DMS 273 (cell line): ENCODE measurements around the gene DCLRE1B.
A peak's percentile ranks its signal among the peaks of the same experiment; 100 is the strongest.

Source experiments
- DNase-seq: peaks from one replicate; lab custom pipeline; 2025; ENCODE audit not compliant: unreplicated experiment; lab: John Stamatoyannopoulos, UW

Gene DCLRE1B

DNA sequence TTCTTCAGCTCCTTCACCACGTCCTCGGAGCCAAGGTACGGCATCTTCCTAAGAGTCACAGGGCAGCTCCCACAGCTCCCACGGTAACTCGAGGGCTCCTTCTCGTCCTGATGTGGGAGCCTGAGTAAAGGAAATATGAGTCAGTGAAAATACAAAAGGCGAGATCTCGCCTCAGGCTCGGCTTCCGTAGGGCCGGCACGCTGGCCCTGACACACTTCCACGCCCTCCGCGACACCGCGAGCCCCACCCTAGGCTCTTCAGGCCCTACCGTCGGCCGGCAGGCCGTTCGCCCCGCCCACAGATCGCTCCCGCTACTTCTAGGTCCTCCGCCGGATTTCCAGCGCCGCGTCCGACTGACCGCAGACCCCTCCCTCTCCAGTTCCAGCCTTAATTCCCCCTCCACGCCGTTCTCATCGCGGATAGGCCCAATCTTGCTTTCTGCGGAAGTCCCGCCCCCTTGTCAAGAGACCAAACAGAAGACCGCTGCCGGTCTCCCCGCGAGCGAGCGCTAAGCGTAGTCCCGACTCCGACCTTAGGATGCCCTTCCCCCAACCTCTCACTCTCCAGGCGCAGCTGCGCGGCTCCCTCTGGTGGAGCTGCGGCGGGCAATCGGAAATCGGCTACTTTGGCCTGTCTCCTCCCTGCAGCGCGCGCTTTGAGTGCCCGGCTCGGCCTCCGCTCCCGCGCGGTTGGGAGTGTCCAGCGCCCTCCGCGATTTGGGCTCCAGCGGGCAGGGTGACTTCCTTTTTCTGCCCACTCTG is at the start of gene DCLRE1B, which contains the start of gene AP4B1:
DCLRE1B (plus strand) TSS at position 653 of the 761 bp plus-strand sequence. CDS start 261 bp downstream, outside the sequence.
AP4B1 (minus strand) TSS at position 126 of the 761 bp plus-strand sequence; CDS start at position 44, 82 bp downstream.
- peak; percentile 100 for DNase-seq

DNA sequence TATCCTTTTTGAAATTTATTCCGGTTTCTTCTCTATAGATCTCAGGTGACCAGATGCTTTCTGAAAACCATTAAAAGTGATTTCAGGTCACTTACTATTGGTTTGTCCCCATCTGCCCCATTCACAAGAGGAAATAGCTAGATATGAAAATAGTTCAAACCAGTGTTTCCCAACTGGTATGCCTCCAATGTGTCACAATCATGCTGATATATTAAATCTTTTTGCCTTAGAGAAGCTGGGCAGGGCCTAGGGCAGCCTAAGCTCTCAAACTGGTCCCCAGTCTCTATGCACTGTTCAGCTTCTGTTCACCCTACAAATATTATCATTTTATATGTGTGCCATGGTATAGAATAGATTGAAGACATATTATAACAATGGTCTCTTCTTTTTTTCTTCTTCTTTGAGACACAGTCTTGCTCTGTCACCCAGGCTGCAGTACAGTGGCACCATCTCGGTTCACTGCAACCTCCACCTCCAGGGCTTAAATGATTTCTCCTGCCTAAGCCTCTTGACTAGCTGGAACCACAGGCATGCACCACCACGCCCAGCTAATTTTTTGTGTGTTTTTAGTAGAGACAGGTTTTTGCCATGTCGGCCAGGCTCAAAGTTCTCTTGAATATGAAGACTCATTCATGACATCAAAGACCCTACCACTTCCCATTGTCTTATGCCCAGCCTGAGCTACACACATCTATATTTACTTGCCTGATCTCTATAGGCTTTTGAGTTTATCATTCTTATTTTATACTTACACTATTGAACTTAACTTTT is 49.3 kb upstream of the DCLRE1B start:
- DNase-seq, result no peak

DNA sequence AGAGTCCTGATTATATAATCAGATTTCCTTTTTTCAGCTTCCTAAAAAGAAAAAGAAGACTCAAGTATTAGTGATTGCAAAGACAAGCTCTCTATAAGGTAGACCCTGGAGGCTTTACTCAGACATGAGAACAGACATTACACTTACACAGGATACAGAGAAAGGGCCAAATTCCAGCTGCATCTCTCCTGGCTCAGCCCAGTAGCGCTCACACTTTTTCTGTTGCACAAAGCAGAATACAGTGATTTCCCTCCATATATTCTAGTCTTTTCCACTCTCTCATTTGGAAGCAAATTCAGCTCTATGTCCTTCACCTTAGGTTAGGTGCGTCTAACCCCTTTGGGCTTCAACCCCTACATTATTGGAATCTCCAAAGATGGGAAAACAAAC is 48.7 kb upstream of the DCLRE1B start:
- no peak for DNase-seq

DNA sequence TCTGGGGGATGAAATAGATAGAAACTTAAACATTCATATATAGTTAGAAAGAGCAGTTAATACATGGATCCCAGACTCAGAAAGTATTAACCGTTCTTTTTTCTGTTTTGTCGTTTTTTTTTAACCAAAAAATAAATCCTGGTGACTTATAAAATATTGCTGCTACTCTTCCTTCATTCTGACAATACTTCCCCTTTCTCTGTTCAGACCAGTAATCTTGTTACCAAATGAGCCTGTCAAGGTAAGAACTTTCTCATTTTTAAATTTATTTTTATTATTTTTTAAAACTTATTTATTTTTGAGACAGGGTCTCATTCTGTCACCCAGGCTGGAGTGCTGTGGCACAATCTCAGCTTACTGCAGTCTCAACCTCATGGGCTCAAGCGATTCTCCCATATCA is 47.4 kb upstream of the DCLRE1B start:
- DNase-seq, result no peak

DNA sequence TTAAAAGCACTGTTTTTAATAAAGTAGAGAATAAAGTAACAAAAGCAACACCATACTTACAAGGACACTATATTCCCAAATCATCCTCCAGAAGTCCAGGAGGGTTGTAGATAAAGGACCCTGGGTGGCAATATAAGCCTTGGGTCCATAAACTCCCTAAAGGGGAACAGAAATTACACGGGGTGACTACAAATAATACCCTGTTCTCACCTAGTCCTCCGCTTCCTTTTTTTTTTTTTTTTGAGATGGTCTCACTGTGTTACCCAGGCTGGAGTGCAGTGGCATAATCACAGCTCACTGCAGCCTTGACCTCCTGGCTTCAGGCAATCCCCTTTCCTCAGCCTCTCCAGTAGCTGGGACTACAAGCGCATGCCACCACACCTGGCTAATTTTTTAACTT is 46.7 kb upstream of the DCLRE1B start:
- DNase-seq, result no peak

DNA sequence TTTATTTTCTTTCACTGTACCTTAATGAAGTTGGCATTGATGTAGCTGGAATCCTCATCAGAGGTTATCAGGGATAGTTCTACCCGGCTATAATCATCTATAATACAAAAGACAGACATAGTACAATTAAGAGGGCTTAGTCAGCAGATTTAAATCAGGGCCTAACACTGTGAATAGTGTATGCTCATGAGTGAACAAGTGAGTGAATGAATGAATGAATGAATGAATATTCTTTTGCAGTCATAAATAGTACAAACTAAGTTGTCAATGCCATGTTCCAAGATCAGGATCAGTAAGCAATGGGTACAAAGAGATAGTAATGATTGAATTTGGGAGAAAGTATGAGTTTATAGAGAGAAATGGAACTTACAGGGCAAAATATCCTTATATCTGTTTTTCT is 46.1 kb upstream of the DCLRE1B start:
- no peak for DNase-seq

DNA sequence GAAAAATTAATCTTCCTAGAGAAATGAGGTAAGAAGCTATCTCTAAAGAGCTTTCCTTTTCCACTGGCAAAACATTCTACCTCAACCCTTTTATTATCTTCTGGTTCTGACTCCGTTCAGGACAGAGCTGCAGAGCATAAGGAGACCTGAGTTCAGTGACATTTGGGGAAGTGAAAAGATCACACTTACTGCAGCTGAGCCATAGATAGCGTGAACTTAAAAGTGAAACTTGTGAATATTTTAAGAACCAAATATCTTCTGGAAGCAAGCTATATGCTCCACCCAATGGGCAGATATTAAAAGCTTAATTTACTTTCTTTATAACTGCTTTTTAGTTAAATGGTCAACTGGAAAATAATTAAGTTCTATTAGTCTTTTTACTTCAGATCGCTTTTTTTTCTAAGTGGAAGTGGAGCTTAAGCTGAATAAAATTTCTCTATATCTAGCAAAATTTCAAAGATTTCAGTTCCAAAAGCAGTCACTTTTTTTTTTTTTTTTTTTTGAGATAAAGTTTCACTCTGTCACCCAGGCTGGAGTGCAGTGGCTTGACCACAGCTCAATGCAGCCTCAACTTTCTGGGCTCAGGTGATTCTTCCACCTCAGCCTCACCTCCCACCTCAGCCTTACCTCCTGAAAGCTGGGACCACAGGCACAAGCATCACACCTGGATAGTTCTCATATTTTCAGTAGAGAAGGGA is 45.5 kb upstream of the DCLRE1B start:
- DNase-seq, result no peak

DNA sequence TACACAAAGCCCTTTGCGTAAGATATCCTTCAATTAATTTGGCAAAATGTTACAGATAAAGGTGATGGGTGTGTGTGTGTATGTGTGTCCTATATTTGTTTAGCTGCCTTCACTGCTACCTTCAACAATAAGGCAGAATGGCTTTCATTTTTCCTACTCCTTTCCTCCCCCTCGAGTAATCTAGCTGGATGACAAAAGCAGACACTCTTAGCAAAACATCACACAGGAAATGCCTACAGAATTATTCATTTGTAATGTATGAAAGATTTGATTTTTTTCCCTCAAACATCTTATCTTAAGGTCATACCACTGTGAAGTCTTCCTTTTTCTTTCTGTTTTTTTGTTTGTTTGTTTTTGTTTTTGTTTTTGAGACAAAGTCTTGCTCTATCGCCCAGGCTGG is 44.2 kb upstream of the DCLRE1B start:
- no peak for DNase-seq

DNA sequence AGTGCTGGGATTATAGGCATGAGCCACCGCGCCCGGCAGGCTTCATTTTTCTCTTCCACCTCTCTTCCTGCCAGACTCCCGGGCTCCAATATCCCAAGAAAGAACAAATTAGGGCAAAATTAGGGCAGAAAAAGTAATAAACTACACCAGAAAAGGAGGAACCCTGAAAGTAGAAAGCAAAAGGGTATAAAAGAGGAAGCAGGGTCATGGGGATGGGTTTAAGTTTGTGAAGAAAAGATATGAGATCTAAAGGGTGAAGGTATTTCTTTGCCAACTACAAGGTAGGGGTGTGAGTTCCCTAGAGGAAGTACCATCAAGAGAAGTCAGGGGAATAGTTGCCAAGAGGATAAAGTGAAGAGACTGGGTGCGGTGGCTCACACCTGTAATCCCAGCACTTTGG is 43.5 kb upstream of the DCLRE1B start:
- DNase-seq, result no peak

DNA sequence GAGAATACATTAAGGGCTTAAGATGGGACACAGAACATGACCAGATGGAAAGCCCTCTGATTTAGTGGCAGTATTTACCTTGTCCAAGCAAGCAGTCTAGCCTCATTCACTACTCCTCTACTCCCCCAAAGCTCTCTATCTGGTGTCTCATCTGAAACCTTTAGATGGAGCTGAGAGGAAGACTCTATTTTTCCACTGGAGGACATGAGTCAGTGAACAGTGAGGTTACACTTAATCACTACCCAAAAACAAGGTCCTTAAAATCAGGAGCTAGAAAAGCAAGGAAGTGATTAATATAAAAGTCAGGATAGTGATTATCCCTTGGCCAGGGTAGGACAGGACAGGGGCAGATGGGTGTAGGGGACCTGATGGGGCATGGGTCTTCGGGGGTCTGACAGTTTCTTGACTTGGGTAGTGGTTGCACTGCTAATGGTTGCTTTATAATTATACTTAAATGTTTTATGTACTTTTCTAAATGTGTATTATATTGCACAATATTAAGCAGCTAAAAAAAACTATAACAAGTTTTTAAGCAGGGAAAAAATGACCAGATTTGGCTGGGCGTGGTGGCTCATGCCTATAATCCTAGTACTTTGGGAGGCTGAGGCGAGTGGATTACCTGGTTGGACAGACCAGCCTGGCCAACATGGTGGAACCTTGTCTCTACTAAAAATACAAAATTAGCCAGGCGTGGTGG is 36.6 kb upstream of the DCLRE1B start:
- no peak for DNase-seq

DNA sequence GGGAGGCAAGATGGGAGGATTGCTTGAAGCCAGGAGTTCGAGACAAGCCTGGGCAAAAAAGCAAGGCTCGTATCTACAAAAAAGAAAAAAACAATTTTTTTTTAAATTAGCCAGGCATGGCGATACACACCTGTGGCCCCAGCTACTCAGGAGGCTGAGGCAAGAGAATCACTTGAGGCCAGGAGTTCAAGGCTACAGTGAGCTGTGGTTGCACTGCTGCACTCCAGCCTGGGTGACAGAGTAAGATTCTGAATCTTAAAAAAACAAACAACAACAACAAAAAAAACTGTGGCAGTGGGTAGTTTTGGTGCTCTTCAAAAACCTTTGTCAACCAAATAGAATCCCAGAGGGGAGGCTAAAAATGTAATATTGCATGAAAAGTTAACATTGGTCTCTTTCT is 34.3 kb upstream of the DCLRE1B start:
- DNase-seq, result no peak

DNA sequence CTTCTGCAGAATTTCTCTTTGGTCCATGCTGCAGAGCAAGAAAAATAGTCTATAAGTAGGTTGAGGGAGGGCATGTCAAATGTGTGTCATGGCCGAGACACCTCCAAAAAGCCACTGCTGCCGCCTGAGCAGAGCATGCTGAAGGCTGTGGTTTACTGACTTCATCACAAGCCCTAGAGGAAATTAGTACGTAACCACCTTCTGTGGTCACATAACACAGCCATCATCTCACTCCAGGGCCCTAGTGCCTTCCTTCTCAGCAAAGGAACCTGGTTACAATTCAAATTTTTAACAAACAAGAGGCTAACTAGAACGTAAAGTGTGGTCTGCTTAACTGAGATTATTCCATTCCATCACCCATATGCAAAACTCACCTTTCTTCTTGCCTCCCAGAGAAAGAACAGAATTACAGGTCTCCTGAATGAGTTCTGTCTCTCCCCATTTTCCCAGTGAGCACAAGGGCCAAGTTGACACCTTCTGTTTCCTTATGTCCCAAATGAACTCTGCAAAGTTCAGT is 33.5 kb upstream of the DCLRE1B start, which contains the start of gene PTPN22:
PTPN22 (minus strand) TSS at position 116 of the 517 bp plus-strand sequence.
- DNase-seq, result no peak

DNA sequence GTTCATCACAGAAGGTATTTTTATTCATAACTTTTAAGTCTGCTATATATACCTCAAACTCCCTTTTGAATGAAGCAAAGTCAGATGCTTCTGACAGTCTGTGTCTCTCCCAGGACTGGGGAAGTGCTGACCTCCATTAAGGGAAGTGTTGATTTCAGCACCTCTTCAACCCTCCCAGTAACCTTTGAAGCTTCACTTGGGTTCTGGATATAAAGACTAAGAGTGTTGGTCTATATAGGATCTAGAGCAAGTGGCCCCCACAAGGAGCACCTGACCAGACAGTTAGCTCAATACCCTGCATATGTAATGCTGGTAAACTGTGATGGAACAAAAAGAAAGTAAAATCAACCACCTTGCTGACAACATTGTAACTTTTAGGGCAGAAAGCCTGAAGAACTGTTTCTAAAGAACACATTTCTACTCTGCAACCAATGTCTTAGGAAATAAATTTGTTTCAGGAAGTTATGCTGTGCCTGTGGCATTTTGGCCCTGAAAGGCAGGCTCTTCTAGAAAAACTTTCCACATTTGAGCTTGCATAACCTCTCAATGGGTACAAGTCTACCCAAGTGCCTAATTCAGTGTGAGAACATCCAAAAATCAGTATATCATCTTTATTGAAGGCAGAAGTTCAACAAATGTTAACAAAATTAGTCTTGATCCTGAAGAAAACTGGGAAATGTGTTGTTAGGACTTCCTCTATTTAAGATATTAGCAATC is 32.7 kb upstream of the DCLRE1B start:
- no peak for DNase-seq

DNA sequence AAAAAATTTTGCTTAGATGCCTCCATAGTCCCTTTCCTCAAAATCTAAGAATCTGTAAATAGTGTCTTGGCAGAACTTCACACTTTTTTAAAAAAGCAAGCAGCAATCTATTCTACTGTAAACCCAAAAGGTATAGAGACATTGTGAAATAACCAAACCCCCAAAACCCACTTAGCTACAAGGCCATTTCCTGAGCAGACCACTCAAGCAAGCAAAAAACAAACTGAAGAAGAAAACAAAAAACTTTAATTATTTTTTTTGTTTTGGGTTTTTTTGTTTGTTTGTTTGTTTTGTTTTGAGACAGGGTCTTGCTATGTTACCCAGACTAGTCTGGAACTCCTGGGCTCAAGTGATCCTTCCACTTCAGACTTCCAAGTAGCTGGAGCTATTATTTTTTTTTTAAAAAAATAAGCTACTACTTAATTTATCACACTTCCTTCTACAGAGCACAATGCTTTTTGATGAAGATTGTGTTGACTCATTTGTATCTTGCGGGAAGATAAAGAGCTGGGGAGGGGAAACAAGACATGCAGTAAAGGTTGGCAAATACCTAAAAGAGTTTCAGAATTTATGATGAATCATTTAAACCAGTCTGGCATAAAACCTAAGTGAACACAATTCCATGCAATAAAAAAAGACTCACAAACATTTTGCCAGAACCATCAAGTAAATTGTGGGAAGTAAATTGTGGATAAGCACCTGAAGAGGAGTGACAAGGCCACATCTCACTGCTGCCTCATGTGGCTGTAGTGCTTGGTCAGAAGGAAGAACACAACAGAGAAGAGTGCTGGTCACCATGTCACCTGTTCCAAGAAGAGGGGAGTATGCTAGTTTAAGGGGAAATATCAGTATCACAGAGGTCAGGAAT is 30.9 kb upstream of the DCLRE1B start:
- DNase-seq, result peak; percentile 9

DNA sequence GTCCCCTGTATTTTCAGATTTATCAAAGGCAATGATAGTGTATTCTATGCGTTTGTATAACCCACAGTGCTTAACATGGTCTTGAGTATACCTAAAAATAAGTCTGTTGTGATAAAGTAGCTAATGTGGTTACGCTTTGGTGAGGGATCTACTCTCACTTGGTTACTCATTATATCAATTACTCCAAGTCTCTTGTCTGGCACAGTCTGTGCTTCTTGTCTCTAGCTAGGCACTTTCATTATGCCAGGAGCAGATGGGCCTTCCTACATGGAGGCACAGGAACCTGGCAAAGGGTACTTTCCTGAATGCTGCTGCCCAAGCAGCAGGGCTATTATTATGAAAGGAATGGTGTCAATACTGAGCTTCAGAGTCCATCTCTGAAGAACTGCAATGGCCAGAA is 29.4 kb upstream of the DCLRE1B start:
- DNase-seq, result peak; percentile 63

DNA sequence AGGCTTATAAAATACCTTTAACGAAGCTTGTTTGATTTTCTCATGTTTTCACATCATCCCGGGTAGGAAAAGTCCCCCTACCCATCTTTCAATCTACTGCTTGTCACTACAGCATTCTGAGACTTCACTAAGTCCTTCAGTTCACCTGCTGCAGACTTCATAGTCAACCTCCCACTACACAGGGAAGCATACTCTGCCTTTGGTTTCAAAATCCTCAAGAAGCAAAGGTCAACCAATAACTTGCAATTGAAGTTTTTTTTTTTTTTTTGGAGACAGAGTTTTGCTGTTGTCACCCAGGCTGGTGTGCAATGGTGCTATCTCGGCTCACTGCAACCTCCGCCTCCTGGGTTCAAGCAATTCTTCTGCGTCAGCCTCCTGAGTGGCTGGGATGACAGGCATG is 28.9 kb upstream of the DCLRE1B start:
- DNase-seq, result no peak

DNA sequence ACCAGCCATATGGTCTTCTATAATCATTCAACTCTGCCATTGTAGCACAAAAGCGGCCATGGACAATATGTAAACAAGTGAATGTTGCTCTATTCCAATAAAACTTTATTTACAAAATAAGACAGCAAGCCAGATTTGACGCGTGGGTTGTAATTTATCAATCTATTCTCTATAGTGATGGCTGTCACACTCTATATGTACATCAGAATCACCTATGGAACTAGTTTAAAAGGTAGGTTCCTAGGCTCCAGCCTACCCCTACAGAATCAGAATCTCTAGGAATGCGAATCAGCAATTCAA is 25.4 kb upstream of the DCLRE1B start:
- DNase-seq, result no peak

DNA sequence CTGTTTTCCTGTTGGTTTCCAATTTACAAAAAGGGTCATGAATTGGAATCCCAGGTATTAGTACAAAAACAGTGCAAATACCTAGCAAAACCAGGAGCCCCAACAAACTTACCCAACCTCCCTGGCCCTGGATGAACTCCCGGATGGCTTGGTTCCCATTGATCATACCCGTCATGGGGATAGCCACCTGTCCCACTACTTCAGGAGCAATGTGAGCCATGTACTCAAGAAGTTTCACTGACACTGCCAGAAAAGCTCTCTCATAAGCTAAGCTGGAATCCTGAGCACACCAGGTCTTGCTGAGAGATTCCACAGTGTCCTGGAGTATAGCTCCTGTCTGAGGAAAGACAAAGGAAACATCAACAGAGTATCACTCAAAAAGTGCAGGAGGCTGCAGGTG is 23.5 kb upstream of the DCLRE1B start:
- DNase-seq, result peak; percentile 7
